Testis (tissue), 2 donors: ENCODE data around the gene RTCB.
"Not testable (repeated sequence)": the region's sequence is repeated elsewhere in the genome, so short reads cannot be mapped to it uniquely, and the experiment has no call there.

Source experiments
- POLR2A ChIP-seq: fragments of 450-650 bp; IDR thresholded peaks from one replicate; pipeline ENCODE4 v1.6.1; 2017; ENCODE audit warnings: antibody characterized with exemption, mild to moderate bottlenecking, moderate library complexity
- TF ChIP-seq, protein P1 (sequence below), 3 experiments: fragments of 450-650 bp in 2 of 3; fragments of 200-600 bp in 1 of 3; sonication (generic) in 1 of 3; IDR thresholded peaks; one replicate each; pipeline ENCODE4 v1.5.1; 2016 to 2019; ENCODE audit warnings: antibody characterized with exemption in 3 of 3, mild to moderate bottlenecking in 2 of 3, moderate library complexity in 1 of 3

- TF ChIP-seq, protein P1, sequence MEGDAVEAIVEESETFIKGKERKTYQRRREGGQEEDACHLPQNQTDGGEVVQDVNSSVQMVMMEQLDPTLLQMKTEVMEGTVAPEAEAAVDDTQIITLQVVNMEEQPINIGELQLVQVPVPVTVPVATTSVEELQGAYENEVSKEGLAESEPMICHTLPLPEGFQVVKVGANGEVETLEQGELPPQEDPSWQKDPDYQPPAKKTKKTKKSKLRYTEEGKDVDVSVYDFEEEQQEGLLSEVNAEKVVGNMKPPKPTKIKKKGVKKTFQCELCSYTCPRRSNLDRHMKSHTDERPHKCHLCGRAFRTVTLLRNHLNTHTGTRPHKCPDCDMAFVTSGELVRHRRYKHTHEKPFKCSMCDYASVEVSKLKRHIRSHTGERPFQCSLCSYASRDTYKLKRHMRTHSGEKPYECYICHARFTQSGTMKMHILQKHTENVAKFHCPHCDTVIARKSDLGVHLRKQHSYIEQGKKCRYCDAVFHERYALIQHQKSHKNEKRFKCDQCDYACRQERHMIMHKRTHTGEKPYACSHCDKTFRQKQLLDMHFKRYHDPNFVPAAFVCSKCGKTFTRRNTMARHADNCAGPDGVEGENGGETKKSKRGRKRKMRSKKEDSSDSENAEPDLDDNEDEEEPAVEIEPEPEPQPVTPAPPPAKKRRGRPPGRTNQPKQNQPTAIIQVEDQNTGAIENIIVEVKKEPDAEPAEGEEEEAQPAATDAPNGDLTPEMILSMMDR (IDR thresholded peaks at IDR 0.05): not testable (repeated sequence)
- not testable (repeated sequence) for TF ChIP-seq POLR2A
Measured at GRCh38 chr22:32360096-32360495, 52.0 kb downstream of the RTCB start.
